Chondrocyte (in vitro differentiated cells): ENCODE measurements around the gene LYPD5. TPM values are rescaled to one million over a fixed set of nuclear protein-coding genes. Genes with fewer than 3 reads are reported as not detected.

Experiments
- DNase-seq: peaks from one replicate; pipeline ENCODE4 v3.0.0; 2021; ENCODE audit warnings: mixed read lengths, low spot score
- H3K27ac Mint-ChIP-seq: one replicate; pipeline ENCODE4 v1.8.0; 2021; ENCODE audit warnings: mild to moderate bottlenecking, moderate library complexity, mixed read lengths; ENCODE audit not compliant: unreplicated experiment
- H3K27me3 Mint-ChIP-seq: 2 replicates; pipeline ENCODE4 v1.8.0; 2021; ENCODE audit warnings: low read depth, mixed read lengths
- H3K36me3 Mint-ChIP-seq: 2 replicates; pipeline ENCODE4 v1.8.0; 2021; ENCODE audit warnings: low read depth, mixed read lengths
- H3K4me1 Mint-ChIP-seq: 2 replicates; pipeline ENCODE4 v1.8.0; 2021; ENCODE audit warnings: low read depth, mild to moderate bottlenecking, mixed read lengths
- H3K4me3 Mint-ChIP-seq: one replicate; pipeline ENCODE4 v1.8.0; 2021; ENCODE audit warnings: mild to moderate bottlenecking, moderate library complexity, mixed read lengths; ENCODE audit not compliant: unreplicated experiment
- H3K9me3 Mint-ChIP-seq: 2 replicates; pipeline ENCODE4 v1.8.0; 2021; ENCODE audit warnings: low read depth, mixed read lengths
- CTCF ChIP-seq: fragments of 200-600 bp; sonication (generic); IDR thresholded peaks from 2 replicates; pipeline ENCODE4 v1.5.0; 2021; ENCODE audit warnings: antibody characterized with exemption, mild to moderate bottlenecking, moderate library complexity
- total RNA-seq: library from RNA; stranded (reverse); gene quantifications from 3 replicates; pipeline ENCODE4 v1.2.1, GENCODE V29; 2021

The LYPD5 gene
- total RNA-seq, 1 donor from 2014 or later: not detected

GRCh38 chr19:43763473-43763939 is 38.7 kb downstream of the LYPD5 start:
- no peaks in the 10 kb centered on the region for H3K36me3 Mint-ChIP-seq
- H3K9me3 Mint-ChIP-seq: no peaks in the 10 kb centered on the region
- DNase-seq: no peak
- no peak for TF ChIP-seq CTCF
- H3K4me3 Mint-ChIP-seq: no peak overlapping the region
- peak overlapping the region; percentile 90 for H3K27ac Mint-ChIP-seq
- peaks cover 65% of the 10 kb centered on the region for H3K4me1 Mint-ChIP-seq
- no peaks in the 10 kb centered on the region for H3K27me3 Mint-ChIP-seq

GRCh38 chr19:43762814-43763213 is 39.4 kb downstream of the LYPD5 start:
- Mint-ChIP-seq H3K4me1 (peaks cover 71% of the 10 kb centered on the region), H3K27ac (peak overlapping the region; percentile 90), H3K36me3 (no peaks in the 10 kb centered on the region), H3K27me3 (no peaks in the 10 kb centered on the region), H3K4me3 (no peak overlapping the region), H3K9me3 (no peaks in the 10 kb centered on the region)
- no peak for DNase-seq
- no peak for TF ChIP-seq CTCF

- TF ChIP-seq CTCF: no peak
- no peak for DNase-seq
- H3K4me3 Mint-ChIP-seq: no peak overlapping the region
- peak overlapping the region; percentile 25 for H3K27ac Mint-ChIP-seq
- no peaks in the 10 kb centered on the region for H3K27me3 Mint-ChIP-seq
- no peaks in the 10 kb centered on the region for H3K9me3 Mint-ChIP-seq
- no peaks in the 10 kb centered on the region for H3K36me3 Mint-ChIP-seq
- peaks cover 83% of the 10 kb centered on the region for H3K4me1 Mint-ChIP-seq
Measured at GRCh38 chr19:43760941-43761340, 41.3 kb downstream of the LYPD5 start.

GRCh38 chr19:43759515-43759914 is 42.7 kb downstream of the LYPD5 start:
- no peaks in the 10 kb centered on the region for H3K9me3 Mint-ChIP-seq
- H3K27me3 Mint-ChIP-seq: no peaks in the 10 kb centered on the region
- peak overlapping the region; percentile 77 for H3K27ac Mint-ChIP-seq
- H3K4me3 Mint-ChIP-seq: no peak overlapping the region
- no peaks in the 10 kb centered on the region for H3K36me3 Mint-ChIP-seq
- TF ChIP-seq CTCF: peak; percentile 77
- peaks cover 79% of the 10 kb centered on the region for H3K4me1 Mint-ChIP-seq
- DNase-seq: no peak

GRCh38 chr19:43755256-43755801 is 46.9 kb downstream of the LYPD5 start:
- Mint-ChIP-seq H3K36me3 (peaks cover 2% of the 10 kb centered on the region), H3K27ac (peak overlapping the region; percentile 97), H3K27me3 (no peaks in the 10 kb centered on the region), H3K4me1 (peaks cover 76% of the 10 kb centered on the region), H3K4me3 (peak overlapping the region; percentile 85), H3K9me3 (no peaks in the 10 kb centered on the region)
- no peak for TF ChIP-seq CTCF
- no peak for DNase-seq
